HepG2 (cell line): Measurements from ENCODE around the gene DPH1. TPM values are rescaled to one million over a fixed set of nuclear protein-coding genes. Genes with fewer than 3 reads are reported as not detected.

Experiments used
- ARID4A ChIP-seq: sonication (generic); formaldehyde crosslinking; IDR thresholded peaks from 2 replicates; pipeline ENCODE4 v1.5.0; 2020; ENCODE audit warnings: mild to moderate bottlenecking, missing genetic modification reagents, borderline replicate concordance
- CCAR2 ChIP-seq: fragments of 200-400 bp; formaldehyde crosslinking; optimal IDR thresholded peaks from 2 replicates; pipeline ENCODE3; 2018; ENCODE audit warnings: low read depth, mild to moderate bottlenecking, low read length, moderate library complexity
- DMTF1 ChIP-seq: sonication (generic); formaldehyde crosslinking; IDR thresholded peaks from 2 replicates; pipeline ENCODE4 v1.4.0; 2020; ENCODE audit warnings: mild to moderate bottlenecking, missing genetic modification reagents
- ETV6 ChIP-seq: sonication (generic); formaldehyde crosslinking; conservative IDR thresholded peaks from 2 replicates; pipeline ENCODE4 v1.4.0; 2020; ENCODE audit warnings: missing genetic modification reagents
- IRF1 ChIP-seq: sonication (generic); formaldehyde crosslinking; IDR thresholded peaks from 2 replicates; pipeline ENCODE4 v1.4.0; 2020; ENCODE audit warnings: low read depth, mild to moderate bottlenecking, missing genetic modification reagents
- MEIS1 ChIP-seq: sonication (generic); formaldehyde crosslinking; IDR thresholded peaks from 2 replicates; pipeline ENCODE4 v1.9.0; 2021; ENCODE audit warnings: mild to moderate bottlenecking, missing genetic modification reagents, moderate library complexity, borderline replicate concordance
- REST ChIP-seq, 2 experiments: IDR thresholded peaks; 2 replicates each; pipeline ENCODE4 v1.6.1; 2011 to 2012; ENCODE audit warnings: low read length in 2 of 2, borderline replicate concordance in 1 of 2, low read depth in 1 of 2, mild to moderate bottlenecking in 1 of 2, moderate library complexity in 1 of 2
- SNAPC4 ChIP-seq: sonication (generic); formaldehyde crosslinking; IDR thresholded peaks from 2 replicates; pipeline ENCODE4 v1.4.0; 2020; ENCODE audit warnings: mild to moderate bottlenecking, missing genetic modification reagents
- SOX6 ChIP-seq, 2 experiments: fragments of 450-650 bp in 1 of 2; sonication (generic) in 1 of 2; formaldehyde crosslinking in 1 of 2; IDR thresholded peaks; 2 replicates each; pipeline versions ENCODE4 v1.4.0 to v1.6.1; 2017 to 2020; ENCODE audit warnings: antibody characterized with exemption in 1 of 2, mild to moderate bottlenecking in 1 of 2, missing genetic modification reagents in 1 of 2
- polyA plus RNA-seq, 8 experiments: library from polyadenylated mRNA; depleted of rRNA in 3 of 8; stranded (reverse) in 7 of 8; unstranded in 1 of 8; fragments of >200 nt; fragmentation: Illumina TruSeq in 4 of 8; extraction: Trizol in 4 of 8; gene quantifications; 2 replicates each; pipeline versions ENCODE4 v1.2.1 to v1.2.3, GENCODE V29; 2011 to 2016; ENCODE audit warnings: low read depth in 4 of 8, missing spikeins in 1 of 8, mixed read lengths in 1 of 8; ENCODE audit not compliant: insufficient read depth in 1 of 8
- total RNA-seq, 5 experiments: library from RNA; depleted of rRNA; stranded (reverse); fragments of >200 nt; fragmentation: Illumina TruSeq; extraction: Trizol; gene quantifications; 2 replicates each; pipeline ENCODE4 v1.2.3, GENCODE V29; 2016; ENCODE audit warnings: low read depth in 1 of 5

Gene DPH1
- total and polyA plus RNA-seq, 2 of the 13 experiments (the other 11 are each of a cell fraction or from before 2014, with no cell fraction given), result 25.3 to 42.8 TPM

- TF ChIP-seq REST (IDR thresholded peaks at IDR 0.05; ENCODE audit: borderline replicate concordance in 1 of 2, low read depth in 1 of 2, low read length in 2 of 2) (peak; percentile 72 to 92), MEIS1 (no peak), DMTF1 (CRISPR knock-in tag) (no peak), ETV6 (CRISPR knock-in tag) (no peak; the same call in 1 of the 2 replicates), IRF1 (no peak), SNAPC4 (CRISPR knock-in tag) (no peak), ARID4A (CRISPR knock-in tag) (peak; percentile 17; the same call in 1 of the 2 replicates), SOX6 (IDR thresholded peaks at IDR 0.05) (no peak), SOX6 (CRISPR knock-in tag; IDR thresholded peaks at IDR 0.05) (no peak), CCAR2 (no peak)
Observed at GRCh38 chr17:2049333-2050299, 19.7 kb downstream of the DPH1 start (continued).
